ENCODE measurements around the gene WDFY3.

DNA sequence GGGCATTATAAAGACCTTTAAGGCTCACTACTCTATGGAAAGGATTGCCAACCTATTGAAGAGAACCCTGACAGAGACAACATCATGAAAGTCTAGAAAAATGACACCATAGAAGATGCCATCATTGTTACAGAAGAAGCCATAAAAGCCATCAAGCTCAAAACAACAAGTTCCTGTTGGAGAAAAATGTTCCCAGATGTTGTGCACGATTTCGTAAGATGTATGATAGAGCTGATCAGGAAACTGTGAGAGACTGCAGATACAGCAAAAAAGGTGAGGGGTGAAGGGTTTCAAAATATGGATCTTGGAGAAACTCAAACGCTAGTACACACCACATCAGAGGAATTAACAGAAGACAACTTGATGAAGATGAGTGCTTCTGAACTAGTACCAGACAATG is 53.3 kb downstream of the WDFY3 start:
- TF ChIP-seq EZH2 (IDR thresholded peaks at IDR 0.05; ENCODE audit: insufficient read depth, poor library complexity, severe bottlenecking) (no peak), EZH2phosphoT487 (IDR thresholded peaks at IDR 0.05; ENCODE audit: insufficient read depth, low read depth) (no peak)

Measured in GM23248 (cell line).